Central memory CD8-positive, alpha-beta T cell (primary cell): ENCODE results near the gene RNF148.

ENCODE experiments used
- ATAC-seq: fragments of 150-1000 bp; cut with Tn5 transposase; replicated peaks from 2 replicates; pipeline ENCODE4 v1.10.0; 2022; ENCODE audit warnings: mild to moderate bottlenecking, moderate FRiP score, moderate number of reproducible peaks; ENCODE audit not compliant: poor library complexity, severe bottlenecking; ENCODE audit errors: extremely low read depth
- DNase-seq, 2 donors: peaks; one replicate each; pipeline ENCODE4 v3.0.0; 2021; ENCODE audit warnings: low spot score in 2 of 2
- H3K27ac Mint-ChIP-seq: one replicate; pipeline ENCODE4 v1.8.0; 2022; ENCODE audit warnings: low read depth, mild to moderate bottlenecking, moderate library complexity, mixed read lengths
- H3K27me3 Mint-ChIP-seq: one replicate; pipeline ENCODE4 v1.8.0; 2022; ENCODE audit warnings: mixed read lengths
- H3K36me3 Mint-ChIP-seq: one replicate; pipeline ENCODE4 v1.8.0; 2022; ENCODE audit warnings: mild to moderate bottlenecking, moderate library complexity, mixed read lengths; ENCODE audit not compliant: insufficient read depth
- H3K4me1 Mint-ChIP-seq: one replicate; pipeline ENCODE4 v1.8.0; 2022; ENCODE audit warnings: mixed read lengths
- H3K4me3 Mint-ChIP-seq: one replicate; pipeline ENCODE4 v1.8.0; 2022; ENCODE audit warnings: mild to moderate bottlenecking, moderate library complexity, mixed read lengths
- H3K9me3 Mint-ChIP-seq: one replicate; pipeline ENCODE4 v1.8.0; 2022; ENCODE audit warnings: mixed read lengths

The RNF148 gene

DNA sequence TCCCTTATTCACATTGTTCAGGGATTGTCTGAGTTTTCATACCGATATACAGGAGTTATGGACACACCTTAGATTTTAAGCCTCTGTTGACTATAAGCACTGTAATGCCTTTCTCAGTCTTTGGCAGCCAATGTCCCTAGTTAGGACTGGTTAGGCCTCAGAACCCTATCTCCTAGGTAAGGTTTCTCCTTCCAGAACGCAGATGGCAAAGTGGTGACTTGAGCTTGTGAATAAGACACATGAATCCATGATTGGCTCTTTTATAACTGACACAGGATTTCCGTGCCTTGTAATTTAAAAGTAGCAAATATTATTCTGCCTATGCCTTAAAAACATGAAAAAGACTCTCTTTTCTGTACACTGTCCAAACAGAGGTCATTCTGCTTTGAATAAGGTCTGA is 12.5 kb upstream of the RNF148 start:
- DNase-seq (no peak), ATAC-seq (no peak)
- no peak overlapping the region for H3K4me3 Mint-ChIP-seq
- H3K9me3 Mint-ChIP-seq = peaks cover 6% of the 10 kb centered on the region
- H3K27me3 Mint-ChIP-seq = no peaks in the 10 kb centered on the region
- no peaks in the 10 kb centered on the region for H3K36me3 Mint-ChIP-seq
- no peak overlapping the region for H3K27ac Mint-ChIP-seq
- H3K4me1 Mint-ChIP-seq = no peaks in the 10 kb centered on the region

DNA sequence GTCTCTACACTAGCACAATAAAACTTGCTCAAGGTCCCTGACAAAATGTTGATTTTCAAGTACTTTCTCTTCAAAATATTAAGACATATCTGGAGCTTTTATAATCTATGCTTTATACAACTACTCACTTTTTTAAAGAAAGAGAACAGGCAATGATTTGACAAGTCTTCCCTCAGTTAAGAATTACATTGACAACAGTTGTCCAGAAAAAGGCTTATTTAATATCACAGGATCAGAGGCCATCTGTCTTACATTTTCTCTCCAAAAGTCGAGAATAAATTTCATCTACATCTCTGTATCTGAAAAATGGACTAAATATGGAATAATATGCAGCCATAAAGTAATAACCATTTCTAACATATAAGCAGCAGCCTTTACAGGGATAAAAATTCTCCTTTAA is 8.2 kb upstream of the RNF148 start:
- H3K9me3 Mint-ChIP-seq = peaks cover 11% of the 10 kb centered on the region

DNA sequence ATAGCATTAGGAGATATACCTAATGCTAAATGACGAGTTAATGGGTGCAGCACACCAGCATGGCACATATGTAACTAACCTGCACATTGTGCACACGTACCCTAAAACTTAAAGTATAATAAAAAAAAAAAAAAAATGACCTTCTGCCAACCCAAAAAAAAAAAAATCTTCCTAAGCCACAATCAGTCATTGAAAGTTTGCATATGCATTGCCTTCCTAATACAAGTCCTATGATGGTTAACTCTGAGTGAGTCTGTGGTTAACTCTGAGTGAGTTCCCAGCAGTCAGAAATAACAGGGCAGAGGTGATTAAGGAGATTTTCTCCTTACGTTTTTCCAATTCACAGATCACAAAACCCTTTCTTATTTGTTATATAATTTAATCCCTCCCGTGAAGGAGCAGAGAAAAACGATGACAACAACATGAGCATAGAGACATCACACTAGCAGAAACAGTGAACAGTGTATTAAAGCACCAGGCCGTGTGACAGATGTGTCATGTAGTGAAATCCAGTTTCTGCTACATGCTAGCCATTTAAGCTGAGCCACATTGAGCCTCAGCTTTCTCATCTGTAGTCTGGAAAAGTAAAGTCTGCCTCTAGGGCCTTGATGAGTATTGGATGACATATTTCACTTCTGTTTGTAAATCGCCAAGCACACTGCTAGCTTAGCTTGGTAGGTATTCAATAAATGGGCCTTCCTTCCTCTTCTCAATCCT is 7.4 kb upstream of the RNF148 start:
- ATAC-seq = no peak
- H3K27me3 Mint-ChIP-seq = no peaks in the 10 kb centered on the region

More for the DNA sequence above, 8.2 kb upstream of the RNF148 start:
- Mint-ChIP-seq H3K4me1 (no peaks in the 10 kb centered on the region), H3K27me3 (no peaks in the 10 kb centered on the region), H3K27ac (no peak overlapping the region), H3K36me3 (no peaks in the 10 kb centered on the region), H3K4me3 (no peak overlapping the region)
- ATAC-seq (no peak), DNase-seq (no peak)

DNA sequence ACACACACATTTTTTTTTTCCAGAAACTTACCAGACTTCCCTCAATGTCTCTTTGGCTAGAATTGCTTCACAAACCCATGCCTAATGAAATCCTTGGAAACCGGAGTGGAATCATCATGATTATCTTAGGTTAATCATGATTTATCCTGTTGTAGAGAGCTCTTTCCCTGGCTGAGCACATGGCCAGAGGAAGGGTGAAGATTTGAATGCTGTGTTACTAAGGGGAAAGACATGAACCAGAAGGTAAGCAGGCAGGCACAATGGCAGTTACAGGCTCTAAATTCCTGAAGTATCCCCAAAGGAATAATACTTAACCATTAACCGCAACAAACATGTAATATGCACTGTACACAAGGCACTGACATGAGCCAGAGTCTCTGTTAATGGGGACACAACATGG is 4.1 kb upstream of the RNF148 start:
- no peaks in the 10 kb centered on the region for H3K36me3 Mint-ChIP-seq
- peaks cover 25% of the 10 kb centered on the region for H3K9me3 Mint-ChIP-seq
- H3K4me1 Mint-ChIP-seq = no peaks in the 10 kb centered on the region
- DNase-seq = no peak
- no peaks in the 10 kb centered on the region for H3K27me3 Mint-ChIP-seq
- ATAC-seq = no peak
- H3K27ac Mint-ChIP-seq = no peak overlapping the region
- H3K4me3 Mint-ChIP-seq = no peak overlapping the region

More for the DNA sequence above, 7.4 kb upstream of the RNF148 start:
- Mint-ChIP-seq H3K4me1 (no peaks in the 10 kb centered on the region), H3K36me3 (no peaks in the 10 kb centered on the region), H3K9me3 (peaks cover 11% of the 10 kb centered on the region), H3K4me3 (no peak overlapping the region), H3K27ac (no peak overlapping the region)
- DNase-seq = no peak

DNA sequence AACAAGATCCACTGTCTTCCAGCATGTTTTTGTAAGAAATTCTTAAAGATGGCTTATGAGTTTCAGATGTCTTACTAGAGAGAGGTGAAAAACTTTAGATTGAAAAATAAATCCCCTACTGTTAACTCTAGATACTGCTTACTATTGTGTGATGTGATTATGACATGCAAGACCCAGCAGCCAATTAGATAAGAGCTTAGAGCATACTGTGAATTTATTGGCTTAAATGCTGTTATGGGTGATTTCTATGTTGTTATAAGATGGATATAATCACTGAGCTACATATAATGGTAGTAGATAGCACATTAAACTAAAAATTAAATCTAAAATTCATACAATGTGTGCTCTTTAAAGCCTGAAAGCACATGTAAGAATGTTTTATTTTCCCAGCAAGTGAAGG is 3.7 kb downstream of the RNF148 start, which contains the start of gene RNF133:
TSS of gene RNF133 (minus strand) at position 101 of the 400 bp plus-strand sequence. CDS start 199 bp downstream, outside the sequence.
- ATAC-seq (no peak), DNase-seq (no peak)
- Mint-ChIP-seq H3K36me3 (no peaks in the 10 kb centered on the region), H3K27ac (no peak within 1 kb of the TSS), H3K27me3 (no peaks in the 10 kb centered on the region), H3K4me3 (no peak within 1 kb of the TSS), H3K4me1 (no peaks in the 10 kb centered on the region), H3K9me3 (peaks cover 28% of the 10 kb centered on the region)

DNA sequence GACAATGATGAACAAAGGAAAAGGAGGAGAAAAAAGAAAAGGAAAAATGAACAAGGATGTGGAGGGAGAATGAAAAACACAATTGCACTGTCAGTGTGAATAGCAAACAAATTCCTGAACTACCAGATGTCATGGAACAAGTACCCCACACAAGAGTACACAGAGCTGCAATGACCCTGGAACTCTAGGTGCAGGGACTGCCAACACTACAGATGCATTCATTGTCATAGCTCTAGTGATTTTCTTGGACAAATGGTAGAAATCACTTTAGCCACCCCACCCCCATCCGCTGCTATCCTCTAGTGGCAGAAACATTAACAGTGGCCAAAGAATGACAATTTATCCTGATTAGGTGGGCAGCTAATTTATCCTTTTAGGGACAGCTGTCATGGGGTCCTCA is 6.9 kb downstream of the RNF148 start:
- Mint-ChIP-seq H3K36me3 (no peaks in the 10 kb centered on the region), H3K4me1 (no peaks in the 10 kb centered on the region), H3K27ac (no peak overlapping the region), H3K27me3 (no peaks in the 10 kb centered on the region), H3K4me3 (no peak overlapping the region), H3K9me3 (peaks cover 17% of the 10 kb centered on the region)
- DNase-seq (no peak), ATAC-seq (no peak)

DNA sequence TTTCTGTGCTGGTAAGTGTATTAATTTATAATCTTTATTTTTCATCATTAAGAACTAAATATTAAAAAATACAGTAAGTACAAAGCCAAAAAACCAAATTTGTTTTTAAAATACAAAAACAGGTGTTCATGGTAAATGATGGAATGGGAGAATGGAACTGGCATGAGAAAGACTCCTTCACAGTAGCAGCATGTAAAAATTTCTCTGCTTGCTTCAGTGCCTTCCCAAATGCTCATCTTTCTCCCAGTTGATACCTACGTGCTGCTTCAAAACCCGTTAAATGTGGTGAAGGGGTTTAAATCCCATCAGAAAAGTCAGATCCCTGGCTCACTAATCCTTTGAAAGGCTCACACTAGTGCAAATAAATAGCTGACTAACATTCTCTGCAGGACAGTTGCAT is 8.0 kb downstream of the RNF148 start:
- Mint-ChIP-seq H3K27ac (no peak overlapping the region), H3K27me3 (no peaks in the 10 kb centered on the region), H3K4me1 (no peaks in the 10 kb centered on the region), H3K4me3 (no peak overlapping the region), H3K36me3 (no peaks in the 10 kb centered on the region), H3K9me3 (peaks cover 17% of the 10 kb centered on the region)
- DNase-seq = no peak
- ATAC-seq = no peak

DNA sequence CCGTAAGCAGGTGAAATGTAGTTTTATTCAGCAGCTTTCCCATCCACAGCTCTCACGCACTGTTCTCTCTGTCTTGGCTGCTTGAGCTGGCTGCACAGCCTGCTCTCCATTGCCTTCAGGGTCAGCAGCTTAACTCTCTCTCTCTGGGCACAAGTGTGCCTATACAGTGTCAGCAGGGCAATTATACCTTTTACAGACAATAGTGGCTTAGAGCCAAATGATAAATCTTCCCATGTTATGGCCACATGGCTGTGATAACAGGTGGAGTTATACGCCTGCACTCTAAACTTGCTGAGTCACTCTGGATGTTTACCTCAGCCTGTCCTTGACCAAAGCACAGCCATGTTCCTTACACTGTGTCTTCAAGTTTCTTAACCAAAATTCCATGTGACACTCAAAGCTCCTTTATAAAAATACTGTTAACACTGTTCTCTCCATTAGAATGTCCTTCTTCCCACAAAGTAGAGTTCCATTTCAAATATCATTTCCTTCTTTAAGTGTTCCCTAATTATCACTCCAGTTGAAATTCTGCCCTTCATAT is 9.9 kb downstream of the RNF148 start:
- no peak overlapping the region for H3K27ac Mint-ChIP-seq
- H3K36me3 Mint-ChIP-seq = no peaks in the 10 kb centered on the region
- H3K4me3 Mint-ChIP-seq = no peak overlapping the region
- no peak for DNase-seq
- no peaks in the 10 kb centered on the region for H3K4me1 Mint-ChIP-seq
- ATAC-seq = no peak
- peaks cover 7% of the 10 kb centered on the region for H3K9me3 Mint-ChIP-seq
- no peaks in the 10 kb centered on the region for H3K27me3 Mint-ChIP-seq

DNA sequence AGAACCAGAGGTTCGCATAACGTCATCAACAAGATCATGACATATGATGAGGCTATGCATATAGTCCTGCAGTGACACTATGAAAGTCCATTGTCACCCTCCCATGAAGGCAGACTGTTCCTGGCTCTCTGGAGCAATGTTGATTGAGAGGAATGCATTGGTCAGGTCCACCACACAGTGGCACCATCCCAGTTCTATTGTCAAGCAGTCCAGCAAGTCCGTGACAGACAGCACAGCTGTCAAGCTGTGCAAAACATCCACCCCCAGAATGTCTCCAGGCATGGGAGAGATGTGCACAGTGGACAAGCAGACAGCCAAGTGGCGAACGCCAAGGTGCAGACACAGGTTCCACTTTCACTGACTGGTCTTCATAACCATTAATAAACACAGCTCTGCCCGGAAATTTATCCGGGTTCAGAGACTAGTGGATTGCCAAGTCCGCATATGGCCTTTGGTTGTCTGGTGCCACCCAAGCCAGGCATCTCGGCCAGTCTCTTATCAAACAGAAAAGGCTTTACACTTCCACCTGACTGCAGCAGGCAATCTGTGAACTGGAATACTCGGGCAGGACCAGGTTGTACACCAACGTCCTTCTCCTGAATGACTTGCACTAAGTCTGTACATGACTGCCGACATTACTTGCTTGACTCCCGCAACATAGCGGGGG is 11.0 kb downstream of the RNF148 start:
- H3K4me1 Mint-ChIP-seq = no peaks in the 10 kb centered on the region
- ATAC-seq (no peak), DNase-seq (no peak)
- no peaks in the 10 kb centered on the region for H3K36me3 Mint-ChIP-seq
- H3K27ac Mint-ChIP-seq = no peak overlapping the region
- H3K9me3 Mint-ChIP-seq = peaks cover 7% of the 10 kb centered on the region
- no peak overlapping the region for H3K4me3 Mint-ChIP-seq
- H3K27me3 Mint-ChIP-seq = no peaks in the 10 kb centered on the region

DNA sequence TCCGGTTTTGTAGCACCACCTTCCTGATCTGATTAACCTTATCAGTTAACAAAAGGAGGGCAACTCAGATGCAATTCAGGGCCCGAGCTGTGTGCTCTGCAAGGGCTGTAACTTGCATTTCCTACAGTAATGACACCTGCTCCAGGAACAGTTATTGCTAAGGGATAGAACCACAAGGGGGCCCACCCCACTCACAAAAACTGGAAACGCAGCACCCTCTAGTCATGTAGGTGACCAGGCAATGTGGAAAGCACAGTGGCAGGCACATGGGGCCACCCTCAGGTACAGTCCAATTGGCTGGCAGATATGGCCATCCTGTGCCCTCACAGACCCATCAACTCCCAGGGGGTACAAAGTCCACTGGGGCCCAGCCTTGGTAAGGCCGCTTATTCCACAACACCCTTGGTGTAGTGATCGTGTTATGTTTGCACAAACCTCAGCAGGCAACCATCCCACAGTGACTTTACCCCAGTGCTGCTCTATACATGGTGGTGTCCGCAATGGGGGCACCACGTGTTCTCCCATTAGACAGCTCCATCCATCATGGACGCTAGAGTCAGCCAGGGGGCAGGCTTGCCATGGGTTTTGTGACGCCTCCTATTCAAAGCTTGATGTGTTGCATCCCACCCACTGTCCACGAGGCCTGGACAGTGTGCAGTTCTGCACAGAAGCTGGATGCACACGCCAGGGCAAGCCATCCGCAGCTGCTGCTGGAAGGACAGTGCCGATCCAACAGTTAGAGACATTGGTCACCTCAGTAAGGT is 13.2 kb downstream of the RNF148 start:
- DNase-seq = no peak
- no peaks in the 10 kb centered on the region for H3K4me1 Mint-ChIP-seq
- no peak overlapping the region for H3K4me3 Mint-ChIP-seq
- no peaks in the 10 kb centered on the region for H3K27me3 Mint-ChIP-seq
- ATAC-seq = no peak
- peaks cover 7% of the 10 kb centered on the region for H3K9me3 Mint-ChIP-seq
- no peaks in the 10 kb centered on the region for H3K36me3 Mint-ChIP-seq
- H3K27ac Mint-ChIP-seq = no peak overlapping the region

DNA sequence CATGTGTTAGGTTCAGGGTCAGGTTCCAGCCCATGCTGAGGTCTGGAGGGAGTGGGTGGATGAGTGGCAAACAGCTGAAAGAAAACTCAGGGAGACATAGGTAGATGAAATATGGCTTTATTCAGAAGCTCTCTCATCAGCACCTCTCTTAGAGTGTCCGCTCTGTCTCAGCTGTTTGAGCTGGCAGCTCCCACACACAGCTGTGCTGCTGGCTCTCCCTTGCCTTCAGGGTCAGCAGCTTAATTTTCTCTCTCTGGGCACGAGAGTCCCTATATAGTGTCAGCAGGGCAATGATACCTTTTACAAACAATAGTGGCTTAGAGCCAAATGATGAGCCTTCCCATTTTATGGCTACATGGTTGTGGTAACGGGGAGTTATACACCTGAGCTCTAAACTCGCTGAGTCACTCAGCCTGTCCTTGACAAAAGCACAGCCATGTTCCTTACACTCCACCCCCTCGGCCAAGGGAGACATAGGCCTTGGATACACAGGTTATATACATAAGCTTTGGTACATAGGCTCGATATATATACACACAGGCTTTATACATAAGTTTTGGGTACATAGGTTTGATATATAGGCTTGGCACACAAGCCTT is 14.2 kb downstream of the RNF148 start:
- ATAC-seq = no peak
- Mint-ChIP-seq H3K4me1 (no peaks in the 10 kb centered on the region), H3K36me3 (no peaks in the 10 kb centered on the region), H3K4me3 (no peak overlapping the region), H3K27ac (no peak overlapping the region), H3K9me3 (no peaks in the 10 kb centered on the region), H3K27me3 (no peaks in the 10 kb centered on the region)
- no peak for DNase-seq

DNA sequence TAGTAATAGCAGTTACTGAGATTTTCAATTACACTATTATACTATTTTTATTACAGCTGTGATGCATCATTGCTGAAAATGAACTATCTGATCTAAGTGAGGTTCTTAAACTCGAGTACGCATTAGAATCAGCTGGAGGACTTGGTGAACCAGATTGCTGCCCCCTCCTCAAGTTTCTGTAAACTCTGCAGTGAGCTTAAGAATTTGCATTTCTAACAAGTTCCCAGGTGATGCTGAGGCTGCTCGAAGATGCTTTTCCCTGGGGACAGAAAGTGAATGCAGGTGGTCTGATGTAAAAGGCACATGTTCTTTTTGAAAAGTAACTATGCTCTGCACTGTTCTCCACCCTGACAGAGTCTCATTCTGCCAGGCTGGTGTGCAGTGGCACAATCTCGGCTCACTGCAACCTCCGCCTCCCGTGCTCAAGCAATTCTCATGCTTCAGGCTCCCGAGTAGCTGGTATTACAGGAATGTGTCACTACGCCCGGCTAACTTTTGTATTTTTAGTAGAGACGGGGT is 16.3 kb downstream of the RNF148 start:
- DNase-seq (no peak), ATAC-seq (no peak)
- no peaks in the 10 kb centered on the region for H3K4me1 Mint-ChIP-seq

More for the DNA sequence above, 16.3 kb downstream of the RNF148 start:
- Mint-ChIP-seq H3K9me3 (no peaks in the 10 kb centered on the region), H3K4me3 (no peak overlapping the region), H3K27me3 (no peaks in the 10 kb centered on the region), H3K36me3 (no peaks in the 10 kb centered on the region), H3K27ac (no peak overlapping the region)
